Common myeloid progenitor, CD34-positive (primary cell): ENCODE measurements around the gene TRIM31.

Experiments used
- CTCF ChIA-PET: fragments of 350-600 bp; sonication (Branson Sonifier 250); formaldehyde crosslinking; loops from one replicate; lab custom pipeline; 2021; ENCODE audit warnings: antibody characterized with exemption; lab: Charles Lee
- POLR2A ChIA-PET: fragments of 350-600 bp; sonication (Branson Sonifier 250); formaldehyde crosslinking; loops from one replicate; lab custom pipeline; 2021; ENCODE audit warnings: antibody characterized with exemption; lab: Charles Lee
- DNase-seq, 3 donors: peaks; one replicate each; pipeline versions ENCODE4 v3.0.0 to v3.0.0-alpha.2; 2013
- H3K27ac ChIP-seq, 2 experiments: 1 replicate in 1 of 2; 2 replicates in 1 of 2; pipeline ENCODE4 v1.7.0; 2013; ENCODE audit warnings: inconsistent platforms in 2 of 2, low read length in 2 of 2, mild to moderate bottlenecking in 2 of 2, low read depth in 1 of 2, moderate library complexity in 1 of 2; ENCODE audit not compliant: severe bottlenecking in 2 of 2, insufficient read depth in 1 of 2, poor library complexity in 1 of 2
- H3K27me3 ChIP-seq, 5 experiments: replicated peaks in 2 of 5; 1 replicate in 3 of 5; 2 replicates in 2 of 5; pipeline versions ENCODE4 v1.6.1 to v1.7.0; 2013; ENCODE audit warnings: low read length in 4 of 5, mild to moderate bottlenecking in 2 of 5, moderate library complexity in 2 of 5, inconsistent platforms in 1 of 5; ENCODE audit not compliant: insufficient read depth in 5 of 5, control insufficient read depth in 4 of 5
- H3K36me3 ChIP-seq, 4 experiments: 1 replicate in 2 of 4; 2 replicates in 2 of 4; pipeline versions ENCODE4 v1.6.1 to v1.7.0; 2013; ENCODE audit warnings: low read length in 3 of 4, control low read depth in 1 of 4, mild to moderate bottlenecking in 1 of 4; ENCODE audit not compliant: control insufficient read depth in 4 of 4, insufficient read depth in 4 of 4
- H3K4me1 ChIP-seq, 4 experiments: 1 replicate in 3 of 4; 2 replicates in 1 of 4; pipeline versions ENCODE4 v1.6.1 to v1.7.1; 2013; ENCODE audit warnings: low read length in 3 of 4, mild to moderate bottlenecking in 3 of 4, control low read depth in 1 of 4, inconsistent platforms in 1 of 4, moderate library complexity in 1 of 4; ENCODE audit not compliant: control insufficient read depth in 4 of 4, insufficient read depth in 4 of 4; ENCODE audit errors: control extremely low read depth in 1 of 4
- H3K4me3 ChIP-seq, 7 experiments: 1 replicate in 4 of 7; 2 replicates in 3 of 7; pipeline versions ENCODE4 v1.5.1 to v1.7.0; 2013; ENCODE audit warnings: mild to moderate bottlenecking in 7 of 7, low read length in 6 of 7, moderate library complexity in 6 of 7, inconsistent platforms in 2 of 7, low read depth in 2 of 7, control low read depth in 1 of 7; ENCODE audit not compliant: insufficient read depth in 4 of 7, control insufficient read depth in 1 of 7; ENCODE audit errors: extremely low read depth in 1 of 7
- H3K9me3 ChIP-seq, 5 experiments: 1 replicate in 4 of 5; 2 replicates in 1 of 5; pipeline versions ENCODE4 v1.6.1 to v1.7.1; 2013; ENCODE audit warnings: low read length in 4 of 5, mild to moderate bottlenecking in 2 of 5, inconsistent platforms in 1 of 5, low read depth in 1 of 5, moderate library complexity in 1 of 5; ENCODE audit not compliant: control insufficient read depth in 4 of 5, insufficient read depth in 2 of 5; ENCODE audit errors: control extremely low read depth in 1 of 5
- WGBS: methylation state at CpG from one replicate; pipeline ENCODE4 v1.1.5; 2013; ENCODE audit not compliant: insufficient coverage; 5-methylcytosine and 5-hydroxymethylcytosine counted together

Gene TRIM31

DNA sequence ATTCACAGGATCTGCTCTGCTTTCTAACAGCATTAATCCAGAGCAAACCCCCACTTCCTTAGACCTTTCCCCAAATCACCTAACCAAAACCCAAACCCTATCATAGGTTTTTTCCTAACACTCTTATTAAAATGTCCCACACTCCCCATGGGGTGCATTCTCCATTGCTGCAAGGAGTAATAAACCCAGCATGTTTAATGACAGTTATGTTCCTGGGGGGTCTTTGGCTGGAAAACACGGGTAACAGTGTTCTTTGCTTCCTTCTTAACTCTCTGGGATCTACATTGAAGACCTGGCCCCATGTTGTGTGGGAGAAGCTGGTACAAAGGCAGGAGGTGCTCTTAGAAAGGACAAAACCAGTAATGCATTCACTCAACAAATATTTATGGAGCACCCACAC is 16.1 kb downstream of the TRIM31 start:
- no peaks in the 10 kb centered on the region for H3K9me3 ChIP-seq
- H3K4me3 ChIP-seq, result no peak overlapping the region
- WGBS, result 67% methylated on average over 1 of the region's 1 CpG
- DNase-seq, result no peak
- H3K36me3 ChIP-seq, result no peaks in the 10 kb centered on the region
- CTCF ChIA-PET, result interaction anchor here (1.0 to 2.1 kb wide), 2 partner anchors 10 to 45 kb away, joined by 3 to 8 read pairs; no protein-coding TSS in a partner anchor
- POLR2A ChIA-PET, result interaction anchor here (0.6 kb wide), 1 partner anchor 209 kb away, joined by 4 read pairs; no protein-coding TSS in a partner anchor
- peaks cover 0 to 87% (median 39%) of the 10 kb centered on the region in 5 experiments for H3K27me3 ChIP-seq
- H3K4me1 ChIP-seq, result peaks cover 9 to 18% (median 17%) of the 10 kb centered on the region in 4 experiments
- no peak overlapping the region for H3K27ac ChIP-seq

DNA sequence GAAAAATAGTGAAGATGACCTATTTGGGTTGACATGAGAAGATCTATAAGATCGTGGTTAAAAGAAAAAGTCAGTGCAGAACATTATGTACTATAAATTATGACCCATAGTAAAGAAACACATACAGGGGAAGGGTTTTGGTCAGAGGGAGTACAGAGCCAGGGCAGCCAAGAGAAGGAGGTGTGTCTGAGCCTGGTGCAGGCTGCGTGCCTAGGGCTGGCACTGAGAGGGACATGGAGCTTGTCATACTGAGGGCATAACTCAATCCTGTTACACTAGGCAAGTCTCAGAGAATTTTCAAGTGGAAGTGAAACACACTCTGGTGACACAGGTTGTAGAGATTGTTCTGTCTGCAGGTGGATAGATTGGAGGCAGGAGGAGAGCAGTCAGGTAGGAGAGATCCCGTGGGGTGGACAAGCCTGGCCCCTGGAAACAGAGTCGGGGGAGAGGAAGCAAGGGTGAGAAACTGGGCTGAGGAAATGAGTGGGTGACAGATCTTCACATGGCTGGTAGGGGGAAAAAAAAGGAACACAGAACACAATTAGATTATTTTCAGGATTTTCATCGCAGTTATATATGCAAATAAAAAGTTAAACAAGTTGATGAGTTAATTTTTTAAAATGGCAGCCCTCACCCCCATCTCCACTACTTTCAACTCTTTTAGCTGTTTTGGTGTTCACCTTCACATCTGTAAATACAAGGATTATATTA is 18.8 kb downstream of the TRIM31 start:
- 32% methylated on average over 3 of the region's 5 CpGs for WGBS
- ChIA-PET POLR2A (no interaction called here), CTCF (interaction anchor here (1.9 to 4.2 kb wide), 2 partner anchors 9 to 39 kb away, joined by 6 to 17 read pairs; no protein-coding TSS in a partner anchor)
- no peak for DNase-seq
- Histone ChIP-seq H3K4me1 (no peaks in the 10 kb centered on the region), H3K9me3 (no peaks in the 10 kb centered on the region), H3K4me3 (no peak overlapping the region), H3K27ac (no peak overlapping the region), H3K27me3 (peaks cover 0 to 85% (median 20%) of the 10 kb centered on the region in 5 experiments), H3K36me3 (no peaks in the 10 kb centered on the region)

DNA sequence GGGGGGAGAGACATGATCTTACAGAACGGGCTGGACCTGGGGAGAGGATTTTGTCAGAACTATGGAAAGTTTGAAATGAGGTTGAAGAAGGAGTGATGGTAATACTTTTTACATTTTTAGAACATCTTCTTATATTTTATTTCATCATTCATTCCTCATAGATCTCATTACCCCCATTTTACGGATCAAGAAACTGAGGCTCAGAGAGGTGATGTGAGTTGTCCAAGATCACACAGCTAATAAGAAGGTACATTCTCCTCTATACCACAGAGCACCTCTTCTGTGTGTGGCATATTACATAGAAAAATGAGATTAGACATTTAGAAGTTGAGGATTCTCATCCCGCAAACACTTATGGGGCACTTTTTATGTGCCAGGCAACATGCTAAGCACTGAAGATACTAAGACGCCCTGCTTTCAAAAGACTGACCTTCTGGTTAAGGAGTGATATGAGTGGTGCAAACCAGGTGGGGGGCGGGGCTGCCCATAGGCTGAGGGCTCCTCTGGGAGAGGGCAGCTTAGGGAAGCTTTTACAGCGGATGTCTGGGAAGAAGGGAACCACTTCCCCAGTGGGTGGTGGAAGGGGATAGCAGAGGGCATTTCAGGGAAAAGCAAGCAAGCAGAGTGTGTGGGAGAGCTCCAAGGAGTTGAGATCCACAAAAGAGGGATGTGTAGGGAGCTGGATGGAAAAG is 19.9 kb downstream of the TRIM31 start:
- H3K9me3 ChIP-seq, result no peaks in the 10 kb centered on the region
- H3K27me3 ChIP-seq, result peaks cover 0 to 80% (median 24%) of the 10 kb centered on the region in 5 experiments
- H3K36me3 ChIP-seq, result no peaks in the 10 kb centered on the region
- no peak for DNase-seq
- H3K27ac ChIP-seq, result no peak overlapping the region
- POLR2A ChIA-PET, result no interaction called here
- no peaks in the 10 kb centered on the region for H3K4me1 ChIP-seq
- no peak overlapping the region for H3K4me3 ChIP-seq
- CTCF ChIA-PET, result interaction anchor here (1.9 to 4.2 kb wide), 2 partner anchors 10 to 40 kb away, joined by 6 to 17 read pairs; no protein-coding TSS in a partner anchor
- WGBS, result 58% methylated on average over 2 of the region's 6 CpGs

DNA sequence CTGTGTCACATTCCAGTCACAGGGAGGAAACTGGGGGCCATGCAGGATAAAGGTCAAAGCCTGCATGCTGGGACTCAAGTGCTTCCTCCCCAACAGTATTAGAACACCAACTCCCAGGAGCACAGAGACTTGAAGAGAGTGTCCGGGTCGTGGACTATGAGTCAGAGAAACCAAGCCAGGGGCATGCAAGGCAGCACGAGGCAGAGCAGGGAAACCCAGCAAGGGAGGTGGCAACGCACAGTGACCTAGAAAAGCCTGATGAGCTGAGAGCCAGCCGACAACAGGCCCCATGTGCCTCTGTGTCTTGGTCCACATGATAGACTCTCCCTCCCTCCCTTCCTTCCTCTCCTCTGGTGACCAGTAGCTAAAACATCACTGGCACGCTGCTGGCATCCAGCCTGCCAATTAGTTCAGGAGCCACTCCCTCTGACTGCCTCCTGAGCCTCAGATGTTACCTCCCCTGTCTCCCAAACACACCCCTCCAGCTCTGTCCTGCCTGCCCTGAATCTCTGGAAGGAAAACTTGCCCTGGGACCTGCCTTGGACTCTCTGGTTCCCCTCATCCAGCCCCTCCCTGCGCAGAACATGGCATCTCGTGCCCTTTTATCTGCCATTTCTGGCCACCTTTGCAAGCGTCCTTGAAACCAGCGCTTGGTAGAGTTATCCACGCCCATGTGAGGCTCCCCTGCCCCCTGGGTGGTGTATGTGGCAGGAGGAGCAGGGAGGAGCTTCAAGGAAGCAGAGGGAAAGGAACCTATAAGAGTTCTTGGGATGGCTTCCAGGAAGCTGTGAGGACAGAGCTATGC is 21.1 kb downstream of the TRIM31 start:
- WGBS, result 88% methylated on average over 10 of the region's 11 CpGs
- CTCF ChIA-PET, result interaction anchor here (1.5 to 4.2 kb wide), 2 partner anchors 11 kb away, joined by 5 to 17 read pairs; no protein-coding TSS in a partner anchor
- Histone ChIP-seq H3K9me3 (no peaks in the 10 kb centered on the region), H3K4me3 (no peak overlapping the region), H3K4me1 (no peaks in the 10 kb centered on the region), H3K27ac (no peak overlapping the region), H3K27me3 (peaks cover 2 to 70% (median 28%) of the 10 kb centered on the region in 5 experiments), H3K36me3 (no peaks in the 10 kb centered on the region)
- DNase-seq, result no peak
- POLR2A ChIA-PET, result no interaction called here

DNA sequence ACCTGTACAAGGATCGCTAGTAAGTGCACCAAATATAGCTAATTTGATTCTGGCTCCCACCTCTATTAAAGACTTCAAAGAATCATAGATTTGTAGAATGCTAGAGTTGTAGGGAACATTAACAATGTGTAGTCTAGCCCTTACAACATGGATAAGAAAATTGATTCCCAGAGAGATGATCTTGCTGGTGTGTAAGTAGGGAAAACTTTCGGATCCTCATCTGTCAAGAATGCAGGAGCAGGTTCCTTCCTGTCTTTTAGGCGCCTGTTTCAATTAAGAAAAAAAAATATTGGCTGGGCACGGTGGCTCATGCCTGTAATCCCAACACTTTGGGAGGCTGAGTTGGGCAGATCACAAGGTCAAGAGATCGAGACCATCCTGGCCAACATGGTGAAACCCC is 25.0 kb downstream of the TRIM31 start:
- no peak for DNase-seq
- Histone ChIP-seq H3K27me3 (peaks cover 2 to 37% (median 16%) of the 10 kb centered on the region in 5 experiments), H3K4me1 (no peaks in the 10 kb centered on the region), H3K27ac (no peak overlapping the region), H3K36me3 (no peaks in the 10 kb centered on the region), H3K4me3 (no peak overlapping the region), H3K9me3 (no peaks in the 10 kb centered on the region)
- ChIA-PET POLR2A (no interaction called here), CTCF (interaction anchor here (0.8 to 2.0 kb wide), 4 partner anchors 9 to 121 kb away, joined by 3 to 8 read pairs (median 6); no protein-coding TSS in a partner anchor)
- 90% methylated on average over 4 of the region's 5 CpGs for WGBS

DNA sequence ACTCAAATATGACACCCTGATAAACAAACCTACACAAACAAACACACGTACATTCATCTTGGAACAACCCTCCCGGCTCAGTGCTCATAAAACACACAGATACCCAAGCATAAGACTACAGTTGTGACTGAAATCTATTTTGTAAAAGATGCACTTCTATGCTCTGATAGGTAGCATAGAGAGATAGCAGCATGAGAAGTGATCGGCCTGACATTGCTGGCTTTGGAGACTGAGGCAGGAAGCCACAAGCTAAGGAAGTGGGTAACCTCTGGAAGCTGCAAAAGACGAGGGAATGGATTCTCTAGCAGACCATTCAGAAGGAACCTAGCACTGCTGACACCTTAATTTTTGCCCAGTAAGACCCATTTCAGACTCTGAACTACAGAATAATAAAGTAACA is 35.7 kb downstream of the TRIM31 start:
- CTCF ChIA-PET, result interaction anchor here (1.0 to 2.9 kb wide), 5 partner anchors 9 to 94 kb away, joined by 3 to 10 read pairs (median 3); no protein-coding TSS in a partner anchor
- no peak for DNase-seq
- H3K27me3 ChIP-seq, result peaks cover 14 to 77% (median 48%) of the 10 kb centered on the region in 5 experiments
- no peak overlapping the region for H3K27ac ChIP-seq
- WGBS, result 0% methylated on average over 2 of the region's 4 CpGs
- POLR2A ChIA-PET, result no interaction called here
- peaks cover 0 to 24% (median 16%) of the 10 kb centered on the region in 4 experiments for H3K4me1 ChIP-seq
- H3K36me3 ChIP-seq, result no peaks in the 10 kb centered on the region
- no peak overlapping the region for H3K4me3 ChIP-seq
- H3K9me3 ChIP-seq, result no peaks in the 10 kb centered on the region
